SH-SY5Y (cell line): Measurements from ENCODE around the gene CRX.

ENCODE experiments used
- GATA2 ChIP-seq: IDR thresholded peaks from 2 replicates; pipeline ENCODE4 v1.6.1; 2011; ENCODE audit warnings: mild to moderate bottlenecking, low read depth, low read length
- GATA3 ChIP-seq: IDR thresholded peaks from 2 replicates; pipeline ENCODE4 v1.6.1; 2011; ENCODE audit warnings: low read depth, mild to moderate bottlenecking, low read length, moderate library complexity

DNA sequence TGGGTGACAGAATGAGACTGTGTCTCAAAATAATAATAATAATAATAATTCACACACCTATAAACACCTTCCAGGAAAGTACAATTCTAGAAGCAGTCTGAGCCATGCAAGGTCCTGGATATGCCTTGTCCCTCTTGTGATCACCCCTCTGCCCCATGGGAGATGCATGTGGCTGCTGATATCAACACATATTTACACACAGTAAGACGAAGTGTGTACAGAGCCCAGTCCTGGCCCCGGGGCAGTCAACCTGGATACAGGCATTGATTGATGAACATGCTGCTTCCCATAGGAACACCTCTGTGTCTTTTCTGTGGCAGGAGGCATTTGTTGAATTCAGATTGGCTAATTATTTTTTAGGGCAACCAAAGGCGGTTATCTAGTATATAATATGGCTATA is 61.2 kb downstream of the CRX start:
- TF ChIP-seq GATA3 (no peak), GATA2 (no peak)
